Uterus (tissue), 4 donors: ENCODE data around the gene CACNA1F. TPM values are rescaled to one million over a fixed set of nuclear protein-coding genes. Genes with fewer than 3 reads are reported as not detected.

ENCODE experiments used
- DNase-seq, 2 donors: peaks; one replicate each; pipeline ENCODE4 v3.0.0-alpha.2; 2019 to 2020
- H3K27ac ChIP-seq, 2 donors: fragments of 200-600 bp; sonication (generic); 1 replicate in 1 of 2; 2 replicates in 1 of 2; pipeline ENCODE4 v1.5.1; 2016 to 2018
- H3K27me3 ChIP-seq, 2 donors: fragments of 200-600 bp; sonication (generic); one replicate each; pipeline ENCODE4 v1.5.1; 2018 to 2019; ENCODE audit warnings: control low read depth in 1 of 2
- H3K36me3 ChIP-seq, 2 donors: fragments of 200-600 bp; sonication (generic); one replicate each; pipeline ENCODE4 v1.5.1; 2019; ENCODE audit warnings: control low read depth in 1 of 2
- H3K4me1 ChIP-seq, 2 donors: fragments of 200-600 bp; sonication (generic); one replicate each; pipeline ENCODE4 v1.5.1; 2018 to 2019; ENCODE audit warnings: control low read depth in 1 of 2
- H3K4me3 ChIP-seq, 2 donors: fragments of 200-600 bp; sonication (generic); 1 replicate in 1 of 2; 2 replicates in 1 of 2; pipeline ENCODE4 v1.5.1; 2018 to 2019; ENCODE audit warnings: mild to moderate bottlenecking in 1 of 2
- H3K9me3 ChIP-seq, 2 donors: fragments of 200-600 bp; sonication (generic); one replicate each; pipeline ENCODE4 v1.5.1; 2019; ENCODE audit warnings: control low read depth in 1 of 2
- POLR2A ChIP-seq, 2 donors: fragments of 450-650 bp; IDR thresholded peaks; one replicate each; pipeline ENCODE4 v1.6.1; 2016; ENCODE audit warnings: antibody characterized with exemption in 2 of 2, mild to moderate bottlenecking in 1 of 2, moderate library complexity in 1 of 2
- intact Hi-C: fragments of 100-400 bp; cut with DNase I; formaldehyde crosslinking; loops from one replicate; pipeline ENCODE4 v1.15.1; 2023; ENCODE audit warnings: low total_unique reads
- total RNA-seq, 4 donors: library from RNA; depleted of rRNA in 3 of 4; stranded (reverse); fragments of >200 nt in 3 of 4; gene quantifications; one replicate each; pipeline versions ENCODE4 v1.1.0 to v1.2.4, GENCODE V29; 2014 to 2023
- TF ChIP-seq, protein P1 (sequence below), 4 experiments: fragments of 200-600 bp in 2 of 4; fragments of 450-650 bp in 2 of 4; sonication (generic) in 2 of 4; IDR thresholded peaks; one replicate each; pipeline ENCODE4 v1.5.1; 2016 to 2019; ENCODE audit warnings: antibody characterized with exemption in 4 of 4, mild to moderate bottlenecking in 2 of 4, moderate library complexity in 1 of 4
- donor health status: DM: yes; HTN: yes; CAD: no.

CACNA1F gene
- total RNA-seq, 4 donors from 2014 or later = 0.07 to 0.98 TPM; not detected in 2

DNA sequence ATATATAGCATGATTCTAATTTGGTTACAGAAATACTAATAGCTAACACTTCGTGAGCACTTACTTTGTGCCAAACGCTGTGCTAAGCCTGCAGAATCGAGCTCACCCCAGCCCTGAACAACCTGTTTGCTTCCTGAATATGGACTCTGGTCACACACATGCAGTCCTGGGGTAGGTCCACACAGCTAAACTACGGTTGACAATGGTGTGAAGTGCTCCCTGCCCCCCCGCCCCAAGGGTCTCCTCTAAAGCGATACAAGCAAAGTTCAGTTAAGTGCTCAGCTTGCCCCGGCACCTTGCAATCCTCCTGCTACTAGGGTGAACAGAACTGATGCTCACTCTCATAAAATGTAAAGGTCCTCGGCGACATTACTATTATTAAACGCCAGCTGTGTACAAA, 30.5 kb upstream of the CACNA1F start:
- intact Hi-C loops = no loop called here
- Histone ChIP-seq H3K4me3 (no peak overlapping the region), H3K36me3 (no peaks in the 10 kb centered on the region), H3K4me1 (no peaks in the 10 kb centered on the region), H3K9me3 (no peaks in the 10 kb centered on the region), H3K27ac (no peak overlapping the region), H3K27me3 (no peaks in the 10 kb centered on the region)
- no peak for DNase-seq
- TF ChIP-seq, protein P1, sequence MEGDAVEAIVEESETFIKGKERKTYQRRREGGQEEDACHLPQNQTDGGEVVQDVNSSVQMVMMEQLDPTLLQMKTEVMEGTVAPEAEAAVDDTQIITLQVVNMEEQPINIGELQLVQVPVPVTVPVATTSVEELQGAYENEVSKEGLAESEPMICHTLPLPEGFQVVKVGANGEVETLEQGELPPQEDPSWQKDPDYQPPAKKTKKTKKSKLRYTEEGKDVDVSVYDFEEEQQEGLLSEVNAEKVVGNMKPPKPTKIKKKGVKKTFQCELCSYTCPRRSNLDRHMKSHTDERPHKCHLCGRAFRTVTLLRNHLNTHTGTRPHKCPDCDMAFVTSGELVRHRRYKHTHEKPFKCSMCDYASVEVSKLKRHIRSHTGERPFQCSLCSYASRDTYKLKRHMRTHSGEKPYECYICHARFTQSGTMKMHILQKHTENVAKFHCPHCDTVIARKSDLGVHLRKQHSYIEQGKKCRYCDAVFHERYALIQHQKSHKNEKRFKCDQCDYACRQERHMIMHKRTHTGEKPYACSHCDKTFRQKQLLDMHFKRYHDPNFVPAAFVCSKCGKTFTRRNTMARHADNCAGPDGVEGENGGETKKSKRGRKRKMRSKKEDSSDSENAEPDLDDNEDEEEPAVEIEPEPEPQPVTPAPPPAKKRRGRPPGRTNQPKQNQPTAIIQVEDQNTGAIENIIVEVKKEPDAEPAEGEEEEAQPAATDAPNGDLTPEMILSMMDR (IDR thresholded peaks at IDR 0.05) = no peak

DNA sequence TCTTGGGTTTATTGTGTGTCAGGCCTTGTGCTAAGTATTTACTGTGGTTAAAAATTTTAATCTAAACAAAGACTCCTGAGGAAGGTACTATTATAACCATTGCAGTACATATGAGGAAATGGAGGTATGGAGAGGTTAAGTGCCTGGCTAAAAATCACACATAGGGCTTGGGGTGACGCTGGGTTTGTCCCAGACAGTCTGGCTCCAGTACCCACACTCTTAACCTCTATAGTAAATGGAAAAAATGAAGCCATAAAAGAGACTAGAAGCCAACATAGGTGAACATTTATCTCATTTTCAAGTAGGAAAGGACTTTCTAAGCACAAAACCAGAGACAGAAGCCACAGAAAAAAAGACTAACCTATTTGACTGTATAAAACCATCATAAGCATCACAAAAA, 29.5 kb upstream of the CACNA1F start:
- DNase-seq = no peak
- Histone ChIP-seq H3K9me3 (no peaks in the 10 kb centered on the region), H3K27me3 (no peaks in the 10 kb centered on the region), H3K4me1 (no peaks in the 10 kb centered on the region), H3K36me3 (no peaks in the 10 kb centered on the region), H3K4me3 (no peak overlapping the region), H3K27ac (no peak overlapping the region)
- no peak for TF ChIP-seq POLR2A (IDR thresholded peaks at IDR 0.05)
- TF ChIP-seq, protein P1 (IDR thresholded peaks at IDR 0.05) = no peak
- intact Hi-C loops = no loop called here

DNA sequence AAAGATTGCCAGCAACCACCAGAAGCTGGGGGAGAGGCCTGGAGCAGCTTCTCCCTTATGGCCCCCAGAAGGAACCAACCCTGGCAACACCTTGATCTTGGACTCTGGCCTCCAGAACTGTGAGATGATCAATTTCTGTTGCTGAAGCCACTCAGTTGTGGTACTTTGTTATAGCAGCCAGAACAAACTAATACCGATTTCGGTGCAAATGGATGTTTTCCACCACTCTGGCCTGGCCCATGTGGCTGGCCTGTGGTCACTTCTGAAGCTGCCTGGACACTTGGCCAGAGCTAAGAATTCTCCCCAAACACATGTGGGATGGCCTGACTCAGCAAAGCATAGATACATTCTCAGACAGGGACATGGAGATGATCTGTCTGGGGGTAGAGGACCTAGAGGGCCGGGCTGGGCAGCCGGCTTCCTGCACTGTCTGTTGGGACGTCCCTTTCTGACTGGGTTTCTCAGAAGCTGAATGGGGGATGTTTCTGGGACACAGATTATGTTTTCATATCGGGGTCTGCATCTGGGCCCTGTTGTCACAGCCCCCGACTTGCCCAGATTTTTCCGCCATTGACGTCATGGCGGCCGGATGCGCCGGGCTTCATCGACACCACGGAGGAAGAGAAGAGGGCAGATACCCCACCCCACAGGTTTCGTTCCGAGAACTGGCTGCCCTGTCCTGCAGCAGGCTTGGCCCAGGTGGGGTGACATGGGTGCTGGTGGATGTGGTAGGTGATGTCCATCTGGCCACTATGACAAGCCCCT, 27.3 kb upstream of the CACNA1F start:
- H3K27ac ChIP-seq = no peak overlapping the region
- no peaks in the 10 kb centered on the region for H3K36me3 ChIP-seq
- H3K4me1 ChIP-seq = no peaks in the 10 kb centered on the region
- no peak for DNase-seq
- intact Hi-C loops = no loop called here
- TF ChIP-seq, protein P1 (IDR thresholded peaks at IDR 0.05) = no peak
- TF ChIP-seq POLR2A (IDR thresholded peaks at IDR 0.05) = no peak
- H3K4me3 ChIP-seq = no peak overlapping the region
- no peaks in the 10 kb centered on the region for H3K9me3 ChIP-seq
- H3K27me3 ChIP-seq = no peaks in the 10 kb centered on the region

DNA sequence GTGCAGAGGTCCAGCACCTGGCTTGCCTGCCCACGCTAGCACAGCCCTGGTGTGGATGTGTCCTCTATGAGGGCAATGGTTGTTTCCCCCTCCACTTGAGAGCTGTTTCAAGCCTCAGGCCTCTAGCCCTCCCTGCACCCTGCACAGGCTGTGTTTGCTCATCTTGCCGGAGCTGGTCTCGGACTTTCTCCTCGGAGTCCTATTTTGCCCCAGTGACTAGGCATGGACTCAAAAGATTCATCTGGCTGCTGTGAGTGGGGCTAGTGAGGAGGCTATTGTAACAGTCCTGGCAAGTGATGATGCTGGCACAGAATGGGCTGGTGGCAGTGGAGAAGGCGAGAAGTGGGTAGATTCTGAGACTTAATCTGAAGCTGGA, 25.6 kb upstream of the CACNA1F start:
- Histone ChIP-seq H3K27me3 (no peaks in the 10 kb centered on the region), H3K27ac (no peak overlapping the region), H3K4me1 (no peaks in the 10 kb centered on the region), H3K9me3 (no peaks in the 10 kb centered on the region), H3K36me3 (no peaks in the 10 kb centered on the region), H3K4me3 (no peak overlapping the region)
- intact Hi-C loops = no loop called here
- TF ChIP-seq, protein P1 (IDR thresholded peaks at IDR 0.05) = no peak
- TF ChIP-seq POLR2A (IDR thresholded peaks at IDR 0.05) = no peak
- DNase-seq = no peak

DNA sequence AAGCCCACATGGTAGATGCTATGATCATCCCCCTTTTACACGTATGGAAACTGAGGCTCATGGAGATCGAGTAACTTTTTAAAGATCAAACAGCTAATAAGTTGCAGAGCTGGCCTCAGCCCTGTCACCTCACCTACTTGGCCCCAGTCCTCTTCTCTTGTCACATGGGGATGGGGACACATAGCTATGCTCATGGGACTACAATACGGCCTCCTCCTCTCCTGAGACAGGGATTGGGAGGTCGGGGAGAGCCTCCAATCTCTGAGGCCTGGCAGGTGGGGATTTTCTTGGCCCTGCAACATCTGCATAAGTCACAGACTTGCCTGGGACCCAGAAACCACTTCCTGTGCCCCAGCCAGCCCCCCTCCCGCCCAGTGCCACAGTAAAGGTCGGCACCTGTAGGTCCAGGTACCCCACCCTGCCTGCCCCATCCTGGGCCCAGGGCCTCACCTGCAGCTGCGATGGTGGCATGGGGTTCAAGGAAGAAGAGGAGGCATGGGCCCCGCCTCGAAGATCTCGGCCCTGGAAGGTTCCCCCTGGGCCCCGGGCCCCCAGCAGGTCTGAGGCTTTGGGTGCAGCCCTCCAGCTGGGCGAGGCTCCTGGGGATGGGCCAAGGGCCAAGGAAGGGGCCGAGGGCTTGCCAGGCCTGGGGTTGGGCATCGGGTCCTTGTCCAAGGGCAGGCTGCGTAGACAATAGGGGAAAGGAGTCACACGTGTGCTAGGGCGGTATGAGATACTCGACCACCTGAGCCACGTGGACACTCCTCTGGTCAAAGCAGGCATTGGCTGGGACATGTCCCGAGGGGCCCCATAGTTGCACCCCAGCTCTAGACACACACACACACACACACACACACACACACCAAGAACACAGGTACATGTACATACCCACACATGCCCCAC, 25.0 kb upstream of the CACNA1F start:
- no peak for TF ChIP-seq POLR2A (IDR thresholded peaks at IDR 0.05)
- TF ChIP-seq, protein P1 (IDR thresholded peaks at IDR 0.05) = no peak
- intact Hi-C loops = no loop called here
- Histone ChIP-seq H3K27me3 (no peaks in the 10 kb centered on the region), H3K9me3 (no peaks in the 10 kb centered on the region), H3K27ac (no peak overlapping the region), H3K36me3 (no peaks in the 10 kb centered on the region), H3K4me3 (no peak overlapping the region), H3K4me1 (no peaks in the 10 kb centered on the region)
- DNase-seq = no peak
